ENCODE results near the gene KCNJ9.
"Not testable (repeated sequence)": the region's sequence is repeated elsewhere in the genome, so short reads cannot be mapped to it uniquely, and the experiment has no call there.

KCNJ9 gene

GRCh38 chr1:160125746-160126145 is 44.4 kb downstream of the KCNJ9 start:
- DNase-seq (ENCODE audit: low spot score): no peak

GRCh38 chr1:160126342-160126741 is 45.0 kb downstream of the KCNJ9 start:
- not testable (repeated sequence) for DNase-seq (ENCODE audit: low spot score)

- DNase-seq (ENCODE audit: low spot score): no peak
Observed at GRCh38 chr1:160127381-160127780, 46.0 kb downstream of the KCNJ9 start.

- DNase-seq (ENCODE audit: low spot score): no peak
Observed at GRCh38 chr1:160127865-160128523, 46.7 kb downstream of the KCNJ9 start.

- DNase-seq (ENCODE audit: low spot score): no peak
Observed at GRCh38 chr1:160128636-160129035, 47.3 kb downstream of the KCNJ9 start.

GRCh38 chr1:160129046-160129445 is 47.7 kb downstream of the KCNJ9 start:
- DNase-seq (ENCODE audit: low spot score): no peak

- no peak for DNase-seq (ENCODE audit: low spot score)
Observed at GRCh38 chr1:160129558-160129957, 48.2 kb downstream of the KCNJ9 start.

GRCh38 chr1:160129966-160130365 is 48.6 kb downstream of the KCNJ9 start:
- DNase-seq (ENCODE audit: low spot score): no peak

GRCh38 chr1:160130486-160130885 is 49.1 kb downstream of the KCNJ9 start:
- DNase-seq (ENCODE audit: low spot score): no peak

- DNase-seq (ENCODE audit: low spot score): no peak
Observed at GRCh38 chr1:160130939-160131338, 49.6 kb downstream of the KCNJ9 start.

- no peak for DNase-seq (ENCODE audit: low spot score)
Observed at GRCh38 chr1:160131803-160132565, 50.6 kb downstream of the KCNJ9 start.

- no peak for DNase-seq (ENCODE audit: low spot score)
Observed at GRCh38 chr1:160133990-160134770, 52.8 kb downstream of the KCNJ9 start.

- no peak for DNase-seq (ENCODE audit: low spot score)
Observed at GRCh38 chr1:160134791-160135572, 53.6 kb downstream of the KCNJ9 start.

- no peak for DNase-seq (ENCODE audit: low spot score)
Observed at GRCh38 chr1:160136121-160136925, 55.0 kb downstream of the KCNJ9 start.

- no peak for DNase-seq (ENCODE audit: low spot score)
Observed at GRCh38 chr1:160136926-160137200, 55.5 kb downstream of the KCNJ9 start.

GRCh38 chr1:160137216-160137862 is 56.0 kb downstream of the KCNJ9 start:
- DNase-seq (ENCODE audit: low spot score): no peak

GRCh38 chr1:160139840-160140239 is 58.5 kb downstream of the KCNJ9 start:
- DNase-seq (ENCODE audit: low spot score): no peak

Data from SK-N-DZ (cell line).